Raji (cell line): Measurements from ENCODE around the gene DEDD.

Source experiments
- POLR2A ChIP-seq: IDR thresholded peaks from 2 replicates; pipeline ENCODE4 v1.6.1; 2011; ENCODE audit warnings: low read depth, low read length, control low read depth; ENCODE audit not compliant: insufficient read depth

DEDD gene

DNA sequence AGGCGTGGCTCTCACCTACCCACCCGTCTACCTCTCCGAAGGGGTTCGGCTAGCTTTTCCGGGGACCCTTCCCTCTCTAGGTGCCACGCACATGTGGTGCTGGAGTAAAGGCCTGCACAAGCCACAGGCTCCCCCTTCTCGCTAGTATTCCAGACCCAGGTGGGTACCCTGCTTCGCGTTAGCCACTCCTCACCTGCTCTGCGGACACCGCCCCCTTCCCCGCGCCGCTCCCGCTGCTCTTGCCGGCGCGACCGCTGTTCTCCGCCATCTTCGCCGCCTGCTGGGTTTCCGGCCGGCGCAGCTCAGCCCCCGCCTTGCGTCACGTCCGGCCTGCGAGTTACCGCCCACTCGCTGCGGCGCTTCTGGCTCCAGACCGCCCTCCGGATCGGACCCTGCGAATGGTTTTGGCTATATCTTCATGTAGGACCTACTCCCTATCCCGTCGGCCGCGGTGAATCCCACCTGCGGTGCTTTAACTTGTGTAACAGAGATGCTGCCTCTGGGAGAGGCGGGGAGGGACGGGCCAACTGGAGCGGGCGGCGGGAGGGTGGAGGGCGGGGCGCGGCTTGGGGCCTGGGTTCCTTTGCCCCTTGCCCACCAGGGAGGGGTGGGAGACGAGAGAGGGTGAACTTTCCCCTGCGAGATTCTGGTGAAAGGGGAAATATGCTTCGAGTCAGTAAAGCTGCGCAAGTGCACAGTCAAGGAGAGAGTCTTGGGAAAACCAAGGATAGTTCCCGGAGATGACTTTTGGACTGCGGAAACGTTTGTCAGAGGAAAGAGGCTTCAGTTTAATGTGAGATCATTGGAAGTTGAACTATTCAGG, 14.5 kb downstream of the DEDD start, which contains the start of the genes NIT1 and PFDN2:
NIT1 (plus strand) TSS at position 347 of the 823 bp plus-strand sequence; CDS start at position 419, 72 bp downstream.
PFDN2 (minus strand) TSS at position 279 of the 823 bp plus-strand sequence; CDS start at position 268, 11 bp downstream.
- peak; percentile 95 for TF ChIP-seq POLR2A

DNA sequence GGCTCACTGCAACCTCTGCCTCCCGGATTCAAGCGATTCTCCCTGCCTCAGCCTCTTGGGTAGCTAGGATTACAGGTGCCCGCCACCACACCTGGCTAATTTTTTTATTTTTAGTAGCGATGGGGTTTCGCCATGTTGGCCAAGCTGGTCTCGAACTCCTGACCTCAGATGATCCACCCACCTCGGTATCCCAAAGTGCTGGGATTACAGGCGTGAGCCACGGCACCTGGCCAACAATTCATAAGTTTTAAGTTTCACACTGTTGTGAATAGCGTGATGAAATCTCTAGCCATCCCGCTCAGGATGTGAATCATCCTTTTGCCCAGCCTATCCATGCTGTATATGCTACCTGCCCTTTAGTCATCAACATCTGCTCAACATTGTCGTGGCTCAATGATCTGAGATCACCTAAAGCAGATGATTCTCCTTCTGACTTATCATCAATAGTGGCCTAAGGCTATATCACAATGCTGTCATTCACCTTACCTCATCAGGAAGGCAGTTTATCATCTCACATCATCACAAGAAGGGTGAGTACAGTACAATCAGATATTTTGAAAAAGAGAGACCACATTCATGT, 17.2 kb downstream of the DEDD start:
- no peak for TF ChIP-seq POLR2A

DNA sequence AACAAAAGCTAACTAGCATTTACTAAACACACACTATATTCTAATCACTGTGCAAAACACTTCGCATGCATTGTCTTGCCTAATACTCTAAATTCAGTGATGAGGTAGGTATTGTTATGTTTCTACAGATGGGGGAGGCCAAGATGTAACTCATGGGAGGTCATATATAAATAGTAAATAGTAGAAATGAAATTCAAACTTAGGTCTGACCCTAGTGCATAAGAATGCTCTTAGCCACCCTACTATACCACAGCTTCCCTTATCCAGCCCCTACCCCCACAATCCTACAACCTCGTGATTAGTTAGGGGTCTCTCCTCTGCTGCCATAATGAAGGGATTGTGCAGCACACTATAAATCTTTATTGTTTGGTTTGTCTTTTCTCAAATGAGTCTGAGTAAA, 17.9 kb downstream of the DEDD start:
- TF ChIP-seq POLR2A, result no peak

DNA sequence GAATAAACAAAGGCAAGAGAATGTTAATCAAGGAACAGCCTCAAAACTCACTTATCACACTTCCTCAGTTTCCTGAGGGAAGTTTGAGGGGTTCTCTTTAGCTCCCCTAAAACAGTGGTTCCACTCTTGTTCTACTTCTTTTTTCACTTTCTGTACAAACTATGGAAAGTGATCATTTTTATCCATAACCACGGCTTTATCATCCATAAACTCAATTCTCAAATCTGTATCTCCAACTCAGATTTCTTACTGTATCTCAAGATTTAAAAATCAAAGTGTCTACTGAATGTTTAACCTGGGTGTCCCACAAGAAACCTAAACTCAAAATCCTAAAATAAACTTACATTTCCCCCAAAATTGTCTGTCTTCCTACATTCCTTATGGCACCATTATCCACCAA, 18.6 kb downstream of the DEDD start:
- no peak for TF ChIP-seq POLR2A

DNA sequence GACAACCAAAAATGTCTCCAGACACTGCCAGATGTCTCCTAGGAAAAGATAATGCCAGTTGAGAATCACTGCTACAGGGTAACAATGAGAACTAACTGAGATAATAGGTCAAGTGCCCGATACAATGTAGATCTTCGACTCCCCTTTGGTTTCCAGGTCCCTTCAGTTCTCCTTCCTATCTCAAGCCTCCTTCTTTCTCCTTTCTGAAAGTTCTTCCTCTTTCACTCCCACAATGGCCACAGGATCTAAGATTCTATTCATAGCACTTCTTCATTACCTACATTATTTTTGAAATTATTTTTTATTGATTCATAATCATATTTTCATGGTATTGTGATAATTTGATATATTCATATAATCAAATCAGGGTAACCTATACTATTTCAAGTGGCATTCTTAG, 20.9 kb downstream of the DEDD start:
- TF ChIP-seq POLR2A, result no peak

DNA sequence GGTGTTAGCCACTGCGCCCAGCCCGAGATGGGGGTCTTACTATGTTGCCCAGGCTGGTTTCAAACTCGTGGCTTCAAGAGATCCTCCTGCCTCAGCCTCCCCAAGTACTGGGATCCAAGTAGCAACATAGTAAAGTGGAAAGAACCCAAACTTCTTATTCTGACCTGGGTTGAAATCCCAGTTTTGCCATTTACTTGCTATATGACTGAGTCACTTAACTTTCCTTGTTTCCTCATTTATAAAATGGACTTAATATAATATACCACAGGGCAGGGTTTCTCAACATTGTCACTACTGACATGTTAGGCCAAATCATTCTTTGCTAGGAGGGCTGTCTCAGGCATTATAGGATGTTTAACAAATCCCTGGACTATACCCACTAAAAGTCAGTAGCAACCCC, 21.4 kb downstream of the DEDD start:
- no peak for TF ChIP-seq POLR2A

DNA sequence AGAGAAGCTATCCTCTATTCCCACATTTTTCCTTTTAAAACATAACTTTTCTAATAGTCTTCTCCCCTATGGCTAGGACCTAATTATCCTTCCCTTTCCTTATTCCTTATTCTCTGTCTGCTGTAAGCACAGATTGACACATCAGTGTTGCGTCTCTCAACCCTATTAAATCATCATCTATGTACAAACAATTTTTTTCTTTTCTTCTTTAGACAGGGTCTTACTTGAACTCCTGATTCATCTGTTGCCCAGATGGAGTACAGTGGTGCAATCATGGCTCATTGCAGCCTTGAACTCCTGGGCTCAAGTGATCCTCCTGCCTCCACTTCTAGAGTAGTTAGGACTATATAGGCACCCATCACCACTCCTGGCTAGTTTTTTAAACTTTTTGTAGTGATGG, 26.0 kb downstream of the DEDD start:
- TF ChIP-seq POLR2A, result no peak

DNA sequence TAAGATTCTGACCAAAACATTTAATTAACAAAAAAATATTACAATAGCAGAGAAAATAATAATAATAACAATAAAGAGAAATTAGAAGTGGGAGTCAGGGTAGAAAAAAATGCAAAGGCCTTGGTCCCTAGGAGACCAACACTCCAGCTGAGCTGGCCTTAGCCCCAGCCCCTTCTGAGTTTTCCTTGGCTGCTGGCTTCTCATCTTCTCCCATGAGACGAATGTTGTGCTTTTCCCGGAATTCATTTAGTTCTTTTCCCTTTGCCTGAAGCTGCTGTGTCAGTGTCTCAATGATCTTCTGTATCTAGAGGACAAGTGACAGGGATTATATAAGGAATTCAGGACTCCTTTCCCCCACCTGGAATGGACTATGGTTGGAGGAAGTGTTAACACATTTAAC, 31.9 kb downstream of the DEDD start:
- TF ChIP-seq POLR2A, result no peak

DNA sequence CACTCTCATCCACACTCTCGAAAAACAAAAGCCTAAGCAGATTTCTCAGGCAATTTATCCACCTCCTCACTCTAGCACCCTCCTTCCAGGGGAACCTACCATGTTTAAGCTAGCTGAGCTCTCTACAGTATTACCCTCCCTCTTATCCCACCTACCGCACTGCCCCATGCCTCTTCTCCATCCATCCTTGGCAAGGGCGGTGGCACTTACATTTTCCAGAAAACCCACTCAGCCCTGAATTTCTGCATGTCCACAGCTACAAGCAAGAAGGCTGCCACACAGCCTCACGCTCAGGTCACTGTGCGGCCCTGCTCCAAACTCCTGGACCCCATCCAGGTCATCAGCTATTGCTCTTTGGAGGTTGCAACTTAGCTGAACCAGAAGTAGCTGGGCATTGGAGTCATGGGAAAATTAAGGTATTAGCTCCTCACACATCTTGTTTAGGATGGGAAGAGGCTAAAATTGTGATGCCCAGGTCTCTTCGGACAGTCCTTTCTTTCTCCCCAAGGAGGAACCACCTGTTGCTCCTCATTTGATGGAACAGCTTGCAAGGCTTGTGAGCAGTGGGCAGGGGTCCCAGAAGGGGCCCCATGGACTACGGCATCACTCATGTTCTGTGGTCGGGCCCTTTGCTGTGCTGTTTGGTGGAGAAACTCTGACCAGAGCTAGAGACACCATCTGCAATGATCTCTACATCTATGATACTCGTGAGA, 33.2 kb downstream of the DEDD start:
- no peak for TF ChIP-seq POLR2A

DNA sequence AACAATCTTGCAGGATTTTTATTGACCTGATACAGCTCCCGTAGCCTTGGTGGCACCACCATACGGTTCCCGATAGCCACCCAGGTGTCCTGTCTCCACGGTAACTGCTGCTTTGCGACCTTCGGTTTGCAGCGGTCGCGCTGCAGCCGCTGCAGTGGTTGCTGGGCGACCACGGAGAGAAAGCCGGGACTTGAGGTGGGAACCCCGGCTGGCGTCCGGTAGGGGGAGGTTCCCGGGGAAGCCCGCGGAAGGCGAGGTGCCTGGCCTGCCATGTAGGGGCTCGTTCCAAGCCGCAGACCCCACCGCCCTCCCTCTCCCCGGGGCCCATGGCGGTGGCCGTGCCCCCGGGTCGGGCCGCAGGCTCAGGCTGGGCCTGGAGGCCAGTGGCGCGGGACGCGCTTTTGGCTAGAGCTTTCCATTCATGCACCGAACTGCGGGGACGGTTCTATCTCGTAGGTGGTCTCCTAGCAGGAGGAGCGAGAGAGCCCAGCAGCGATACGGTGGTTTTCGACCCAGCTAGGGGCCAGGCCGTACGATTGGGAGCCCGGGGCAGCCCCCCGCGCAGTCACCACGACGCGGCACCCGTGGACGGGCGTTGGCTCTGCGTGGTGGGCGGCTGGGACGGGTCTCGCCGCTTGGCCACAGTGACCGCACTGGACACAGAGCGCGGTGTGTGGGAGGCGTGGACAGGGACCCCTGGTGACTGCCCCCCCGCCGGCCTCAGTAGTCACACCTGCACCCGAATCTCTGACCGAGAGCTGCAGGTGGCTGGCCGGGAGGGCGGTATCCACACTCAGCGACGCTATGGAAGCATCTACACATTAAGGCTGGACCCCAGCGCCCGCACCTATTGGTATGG, 34.0 kb downstream of the DEDD start, which contains the start of gene KLHDC9:
KLHDC9 (plus strand) TSS at position 152 of the 859 bp plus-strand sequence; CDS start at position 327, 175 bp downstream.
- no peak for TF ChIP-seq POLR2A

DNA sequence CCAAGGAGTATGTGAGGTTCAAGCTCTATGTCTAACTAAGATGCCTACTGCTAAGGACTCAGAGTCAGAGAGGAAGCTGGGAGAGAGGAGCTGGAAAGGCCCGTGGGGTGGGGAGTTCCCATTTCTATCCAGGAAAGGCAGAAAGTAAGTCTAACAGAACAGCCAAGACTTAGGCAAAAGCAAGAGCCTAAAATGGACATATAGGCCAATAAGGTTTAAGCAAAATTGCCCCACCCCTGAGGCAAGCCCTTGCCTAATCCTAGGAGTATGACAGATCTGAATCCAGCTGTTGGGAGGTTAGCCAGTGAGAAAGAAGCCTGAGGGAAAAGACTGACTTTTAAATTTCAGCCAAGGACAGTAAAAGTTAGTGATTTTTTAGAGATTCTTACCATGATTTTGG, 35.9 kb downstream of the DEDD start:
- TF ChIP-seq POLR2A, result no peak

DNA sequence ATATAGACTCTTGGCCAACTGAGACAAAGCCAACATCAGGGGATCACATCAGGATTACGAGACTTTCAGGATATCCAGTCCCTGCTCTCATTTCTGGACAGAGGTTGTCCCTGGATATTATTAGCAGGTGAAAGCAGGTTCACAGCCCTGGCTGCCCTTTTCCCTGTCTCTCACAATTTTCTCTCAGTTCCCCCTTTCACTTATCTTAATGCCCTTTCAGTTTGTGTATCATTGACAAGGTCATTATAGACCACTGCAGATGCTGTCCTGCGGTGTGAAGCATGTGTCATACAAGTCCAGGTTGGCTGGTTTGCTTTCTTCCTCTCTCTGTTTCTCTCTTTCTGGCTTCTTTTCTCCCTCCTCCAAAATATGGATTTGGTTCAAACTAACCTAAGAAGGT, 36.5 kb downstream of the DEDD start:
- TF ChIP-seq POLR2A, result no peak

DNA sequence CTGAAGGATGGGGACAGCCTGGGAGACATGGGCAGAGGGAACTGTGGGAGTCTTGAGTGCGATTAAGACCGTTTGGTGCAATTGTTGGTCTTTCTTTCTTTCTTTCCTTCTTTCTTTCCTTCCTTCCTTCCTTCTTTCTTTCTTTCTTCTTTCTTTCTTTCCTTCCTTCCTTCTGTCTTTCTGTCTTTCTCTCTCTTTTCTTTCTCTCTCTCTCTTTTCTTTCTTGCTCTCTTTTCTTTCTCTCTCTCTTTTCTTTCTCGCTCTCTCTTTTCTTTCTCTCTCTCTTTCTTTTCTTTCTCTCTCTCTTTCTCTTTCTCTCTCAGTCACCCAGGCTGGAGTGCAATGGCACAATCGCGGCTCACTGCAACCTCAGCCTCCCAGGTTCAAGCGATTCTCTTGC, 37.2 kb downstream of the DEDD start:
- TF ChIP-seq POLR2A, result no peak

DNA sequence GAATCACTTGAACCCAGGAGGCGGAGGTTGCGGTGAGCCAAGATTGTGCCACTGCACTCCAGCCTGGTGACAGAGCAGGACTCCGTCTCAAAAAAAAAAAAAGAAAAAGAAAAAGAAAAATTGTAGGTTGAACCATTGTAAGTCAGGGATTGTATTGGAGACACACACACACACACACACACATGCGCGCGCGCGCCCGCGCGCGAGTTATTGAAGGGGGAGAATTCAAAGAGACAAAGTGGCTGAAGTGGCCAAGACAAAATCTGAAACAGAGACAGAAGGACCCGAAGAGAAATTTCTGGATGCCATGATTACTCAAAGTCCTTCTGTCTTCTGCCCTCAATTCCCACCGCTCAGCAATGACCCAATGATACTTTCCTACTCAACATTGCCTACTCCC, 38.0 kb downstream of the DEDD start:
- no peak for TF ChIP-seq POLR2A

DNA sequence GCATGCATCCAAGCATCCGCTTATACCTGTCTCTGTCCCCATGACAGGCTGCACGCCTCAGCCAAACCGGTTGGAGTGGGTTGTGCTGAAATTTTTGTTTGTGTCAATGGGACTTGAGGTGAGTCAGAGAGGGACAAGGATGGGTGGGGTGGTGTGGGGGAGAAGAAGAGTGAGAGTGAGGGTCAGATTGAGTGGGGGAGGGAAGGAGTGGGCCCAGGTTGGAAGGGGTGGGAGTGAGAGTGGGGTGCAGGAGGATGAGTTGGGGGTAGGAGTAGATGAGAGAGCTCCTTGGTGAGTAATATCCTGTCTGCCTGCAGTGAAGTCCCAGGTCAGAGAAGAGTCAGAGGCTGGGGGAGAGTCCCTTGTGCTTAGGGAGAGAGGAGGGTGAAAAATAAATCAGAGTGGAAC, 39.8 kb downstream of the DEDD start:
- TF ChIP-seq POLR2A, result no peak
